Measurements from ENCODE around the gene GTPBP1.
A peak's percentile ranks its signal among the peaks of the same experiment; 100 is the strongest.

Gene GTPBP1

GRCh38 chr22:38705235-38706100 lies at the start of gene GTPBP1:
GTPBP1 (plus strand) TSS chr22:38705944; CDS start chr22:38705956, 12 bp downstream.
- peak; percentile 100 for DNase-seq (ENCODE audit: low read depth, low spot score)
- in situ Hi-C loops (cut with HindIII; ENCODE audit: low sequenced_read_pairs) = no loop called here
- TF ChIP-seq, protein P1, sequence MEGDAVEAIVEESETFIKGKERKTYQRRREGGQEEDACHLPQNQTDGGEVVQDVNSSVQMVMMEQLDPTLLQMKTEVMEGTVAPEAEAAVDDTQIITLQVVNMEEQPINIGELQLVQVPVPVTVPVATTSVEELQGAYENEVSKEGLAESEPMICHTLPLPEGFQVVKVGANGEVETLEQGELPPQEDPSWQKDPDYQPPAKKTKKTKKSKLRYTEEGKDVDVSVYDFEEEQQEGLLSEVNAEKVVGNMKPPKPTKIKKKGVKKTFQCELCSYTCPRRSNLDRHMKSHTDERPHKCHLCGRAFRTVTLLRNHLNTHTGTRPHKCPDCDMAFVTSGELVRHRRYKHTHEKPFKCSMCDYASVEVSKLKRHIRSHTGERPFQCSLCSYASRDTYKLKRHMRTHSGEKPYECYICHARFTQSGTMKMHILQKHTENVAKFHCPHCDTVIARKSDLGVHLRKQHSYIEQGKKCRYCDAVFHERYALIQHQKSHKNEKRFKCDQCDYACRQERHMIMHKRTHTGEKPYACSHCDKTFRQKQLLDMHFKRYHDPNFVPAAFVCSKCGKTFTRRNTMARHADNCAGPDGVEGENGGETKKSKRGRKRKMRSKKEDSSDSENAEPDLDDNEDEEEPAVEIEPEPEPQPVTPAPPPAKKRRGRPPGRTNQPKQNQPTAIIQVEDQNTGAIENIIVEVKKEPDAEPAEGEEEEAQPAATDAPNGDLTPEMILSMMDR (IDR thresholded peaks at IDR 0.05; ENCODE audit: low read depth, low read length) = no peak
- peak within 1 kb of the TSS; percentile 91 for H3K4me3 ChIP-seq (ENCODE audit: low read depth, low read length)

GRCh38 chr22:38656256-38657044 lies 49.3 kb upstream of the GTPBP1 start, which contains the start of the genes CBY1 and FAM227A:
CBY1 (plus strand) TSS chr22:38656638; CDS start chr22:38668055, 11,417 bp downstream.
FAM227A (minus strand) TSS chr22:38656392; CDS start chr22:38650168, 6,224 bp downstream.
- in situ Hi-C loops (cut with HindIII; ENCODE audit: low sequenced_read_pairs) = no loop called here
- DNase-seq (ENCODE audit: low read depth, low spot score) = peak; percentile 90
- TF ChIP-seq, protein P1 (IDR thresholded peaks at IDR 0.05; ENCODE audit: low read depth, low read length) = no peak
- H3K4me3 ChIP-seq (ENCODE audit: low read depth, low read length) = peak within 1 kb of the TSS; percentile 92

DNA sequence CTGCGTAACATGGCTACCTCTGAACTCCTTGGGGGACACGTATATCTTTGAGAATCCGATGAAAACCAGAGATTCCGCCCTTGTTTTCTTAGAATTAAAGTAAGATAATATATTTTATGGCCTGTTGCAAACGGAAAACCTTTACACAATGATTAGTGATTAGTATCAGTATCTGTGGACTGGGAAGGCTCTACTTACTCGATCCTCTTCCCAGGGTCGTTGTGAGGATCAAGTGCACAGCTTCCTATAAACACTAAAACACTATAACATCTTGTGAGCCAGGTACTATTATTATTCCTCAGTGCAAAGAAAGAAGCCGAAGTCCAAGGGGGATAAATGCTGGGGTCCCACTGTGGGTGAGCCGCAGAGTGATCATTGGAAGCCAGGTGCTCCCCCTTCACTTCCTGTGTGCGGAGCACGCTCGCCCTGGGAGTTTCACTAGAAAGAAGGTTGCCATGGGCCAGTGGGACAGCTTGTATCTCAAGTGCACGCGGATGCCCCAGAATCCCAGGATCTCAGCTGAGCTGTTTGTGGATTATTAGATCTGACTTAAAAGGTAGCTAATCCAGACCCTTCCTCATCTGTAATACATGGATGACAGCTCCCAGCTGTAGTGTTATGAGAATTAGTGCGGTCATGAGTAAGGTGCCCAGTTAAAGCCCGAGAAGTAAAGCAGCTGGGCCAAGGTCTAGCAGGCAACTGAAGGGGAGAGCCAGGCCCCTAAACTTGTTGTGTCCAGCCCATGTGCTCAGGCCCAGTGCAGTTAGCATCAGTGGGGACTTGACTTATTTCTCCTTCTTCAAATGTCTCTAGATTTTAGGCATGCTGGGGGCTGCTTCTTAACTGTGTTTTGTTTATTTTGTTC lies 48.5 kb upstream of the GTPBP1 start:
- in situ Hi-C loops (cut with HindIII; ENCODE audit: low sequenced_read_pairs) = no loop called here
- peak overlapping the region; percentile 92 for H3K4me3 ChIP-seq (ENCODE audit: low read depth, low read length)
- peak; percentile 12 for DNase-seq (ENCODE audit: low read depth, low spot score)
- TF ChIP-seq, protein P1 (IDR thresholded peaks at IDR 0.05; ENCODE audit: low read depth, low read length) = no peak

DNA sequence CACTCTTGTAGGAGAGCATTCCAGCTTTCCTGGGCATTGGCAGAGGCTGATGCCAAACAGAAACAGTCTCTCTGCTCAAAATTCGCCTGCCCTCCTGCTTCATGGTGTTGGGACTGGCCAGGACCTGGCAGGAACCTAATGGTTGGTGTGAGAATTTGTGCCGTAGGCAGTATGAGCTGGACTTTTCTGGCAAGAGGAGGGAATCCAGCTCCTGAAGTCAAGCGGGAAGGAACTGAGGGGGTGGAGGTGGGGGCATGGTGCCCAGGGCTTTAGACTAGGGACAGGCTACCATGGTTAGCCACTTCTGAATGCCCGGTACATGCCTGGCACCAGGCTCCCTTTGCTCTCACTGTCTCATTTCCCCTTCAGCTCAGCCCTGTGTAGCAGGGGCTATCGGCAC lies 30.9 kb upstream of the GTPBP1 start:
- TF ChIP-seq, protein P1 (IDR thresholded peaks at IDR 0.05; ENCODE audit: low read depth, low read length) = no peak
- no peak overlapping the region for H3K4me3 ChIP-seq (ENCODE audit: low read depth, low read length)
- in situ Hi-C loops (cut with HindIII; ENCODE audit: low sequenced_read_pairs) = no loop called here
- no peak for DNase-seq (ENCODE audit: low read depth, low spot score)

DNA sequence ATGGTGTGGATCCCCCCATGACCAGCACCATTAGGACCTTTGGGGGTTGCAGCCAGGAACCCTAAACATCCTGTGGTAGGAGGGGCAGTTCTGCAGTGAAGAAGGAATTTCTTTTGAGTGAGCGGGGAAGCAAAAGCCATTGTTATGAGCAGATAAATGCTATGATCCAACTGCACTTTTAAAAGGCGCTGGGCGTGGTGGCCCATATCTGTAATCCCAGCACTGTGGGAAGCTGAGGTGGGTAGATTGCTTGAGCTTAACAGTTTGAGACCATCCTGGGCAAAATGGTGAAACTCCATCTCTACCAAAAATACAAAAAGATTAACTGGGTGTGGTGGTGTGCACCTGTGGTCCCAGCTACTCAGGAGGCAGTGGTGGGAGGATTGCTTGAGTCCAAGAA lies 29.9 kb upstream of the GTPBP1 start:
- in situ Hi-C loops (cut with HindIII; ENCODE audit: low sequenced_read_pairs) = no loop called here
- TF ChIP-seq, protein P1 (IDR thresholded peaks at IDR 0.05; ENCODE audit: low read depth, low read length) = no peak
- H3K4me3 ChIP-seq (ENCODE audit: low read depth, low read length) = no peak overlapping the region

More for the DNA sequence above, 29.9 kb upstream of the GTPBP1 start:
- no peak for DNase-seq (ENCODE audit: low read depth, low spot score)
